HG03103 (cell line): ENCODE measurements around the gene TBC1D8.

Experiments used
- ATAC-seq: cut with Tn5 transposase; IDR thresholded peaks from one replicate; pipeline ENCODE4 v1.9.1; 2021; ENCODE audit warnings: low read depth; ENCODE audit not compliant: unreplicated experiment

TBC1D8 gene

DNA sequence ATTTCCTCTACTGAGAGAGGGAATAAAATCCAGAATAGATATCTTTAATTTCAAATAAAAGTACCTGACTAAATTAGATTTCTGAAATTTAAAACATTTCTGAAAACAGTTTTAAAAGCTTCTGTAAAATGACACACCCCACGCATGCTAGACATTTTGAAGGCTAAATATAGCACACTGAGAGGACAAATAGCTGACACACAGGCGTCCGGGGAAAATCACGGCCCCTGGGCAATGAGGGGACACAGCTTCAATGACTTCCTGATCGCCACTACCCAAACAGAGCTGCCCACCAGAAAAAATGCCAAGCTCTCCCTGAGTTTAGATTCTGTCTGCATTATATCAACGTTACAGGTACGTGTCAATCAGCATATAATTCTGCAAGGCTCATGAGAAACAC lies 10.9 kb downstream of the TBC1D8 start:
- no peak for ATAC-seq

DNA sequence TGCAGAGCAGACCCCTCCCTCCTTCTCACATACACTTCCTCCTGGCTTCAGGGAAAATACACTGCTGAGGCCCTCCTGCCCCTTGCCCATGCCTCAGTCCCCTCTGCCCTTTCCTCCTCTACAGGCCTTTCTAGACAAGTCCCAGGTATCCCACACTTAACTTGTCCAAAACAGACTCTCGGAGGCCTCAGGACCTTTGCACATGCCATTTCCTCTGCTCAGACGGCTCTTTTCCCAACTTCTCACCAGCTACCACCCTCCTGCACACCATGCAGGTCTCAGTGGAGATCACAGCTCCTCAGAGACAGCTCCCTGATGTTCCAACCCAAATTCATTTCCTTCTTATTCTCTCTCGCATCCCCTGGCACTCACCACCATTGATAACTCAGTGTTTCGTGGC lies 11.7 kb downstream of the TBC1D8 start:
- ATAC-seq = no peak

DNA sequence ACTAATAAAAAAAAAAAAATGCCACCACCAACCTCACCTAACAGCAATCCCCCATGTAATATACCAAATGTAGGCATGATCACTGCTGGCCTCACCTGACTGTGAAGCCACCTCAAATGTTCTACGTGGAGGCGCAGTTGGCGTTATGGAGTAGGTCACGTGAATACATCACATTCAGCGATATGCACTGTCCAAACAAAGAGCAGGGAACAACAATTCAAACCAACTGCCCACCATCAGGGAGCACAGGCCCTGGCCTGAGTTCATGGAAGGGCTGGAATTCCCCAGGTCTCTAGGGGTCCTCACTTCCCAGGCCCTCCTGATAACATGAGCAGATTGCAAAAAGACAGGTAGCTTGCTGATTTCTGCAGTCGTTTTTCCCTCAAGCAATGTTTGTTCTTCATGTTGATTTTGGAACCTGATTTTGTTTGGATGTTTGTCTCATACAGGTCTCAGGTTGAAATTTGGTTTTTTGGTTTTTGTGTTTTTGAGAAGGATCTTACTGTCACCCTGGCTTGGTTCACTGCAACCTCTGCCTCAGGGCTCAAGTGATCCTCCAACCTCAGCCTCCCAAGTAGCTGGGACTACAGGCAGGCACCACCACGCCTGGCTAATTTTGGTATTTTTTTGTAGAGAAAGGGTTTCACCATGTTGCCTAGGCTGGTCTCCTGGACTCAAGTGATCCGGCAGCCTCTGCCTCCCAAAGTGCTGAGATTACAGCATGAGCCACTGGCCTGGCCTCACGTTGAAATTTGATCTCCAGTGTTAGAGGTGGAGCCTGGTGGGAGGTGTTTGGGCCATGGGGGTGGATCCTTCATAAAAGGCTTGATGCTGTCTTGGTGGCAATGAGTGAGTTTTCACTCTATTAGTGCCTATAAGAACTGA lies 15.5 kb downstream of the TBC1D8 start:
- ATAC-seq = no peak

DNA sequence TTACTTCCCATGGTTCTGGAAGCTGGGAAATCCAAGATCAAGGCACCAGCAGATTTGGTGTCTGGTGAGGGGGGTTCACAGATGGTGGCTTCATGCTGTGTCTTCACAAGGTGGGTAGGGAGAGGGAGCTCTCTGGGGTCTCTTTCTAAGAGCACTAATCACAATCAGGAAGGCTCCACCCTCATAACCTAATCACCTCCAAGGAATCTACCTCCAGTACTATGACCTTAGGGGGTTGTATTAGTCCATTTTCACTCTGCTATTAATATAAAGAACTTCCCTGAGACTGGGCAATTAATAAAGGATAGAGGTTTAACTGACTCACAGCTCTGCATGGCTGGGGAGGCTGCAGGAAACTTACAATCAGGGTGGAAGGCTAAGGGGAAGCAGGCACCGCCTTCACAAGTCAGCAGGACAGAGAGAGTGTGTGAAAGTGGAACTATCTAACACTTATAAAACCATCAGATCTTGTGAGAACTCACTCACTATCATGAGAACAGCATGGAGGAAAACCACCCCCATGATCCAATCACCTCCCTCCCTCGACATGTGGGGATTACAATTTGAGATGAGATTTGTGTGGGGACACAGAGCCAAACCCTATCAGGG lies 17.6 kb downstream of the TBC1D8 start:
- ATAC-seq = no peak

DNA sequence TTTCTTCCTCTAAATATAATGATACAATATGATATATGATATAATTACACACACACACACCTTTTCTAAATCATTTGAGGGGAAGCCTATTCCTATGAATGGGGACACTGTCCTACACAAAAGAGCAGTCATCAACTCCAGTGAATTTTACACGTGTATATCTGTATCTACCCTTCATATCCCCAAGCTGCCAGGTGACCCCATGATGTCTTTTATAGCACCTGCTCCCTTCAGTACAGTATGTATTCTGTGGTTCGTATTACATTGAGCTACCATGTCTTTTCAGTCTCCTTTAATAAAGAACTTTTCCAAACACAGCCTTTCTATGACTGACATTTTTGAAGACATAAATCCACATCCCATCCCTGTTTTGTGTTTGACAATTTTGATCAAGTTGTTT lies 19.0 kb downstream of the TBC1D8 start:
- ATAC-seq = no peak

DNA sequence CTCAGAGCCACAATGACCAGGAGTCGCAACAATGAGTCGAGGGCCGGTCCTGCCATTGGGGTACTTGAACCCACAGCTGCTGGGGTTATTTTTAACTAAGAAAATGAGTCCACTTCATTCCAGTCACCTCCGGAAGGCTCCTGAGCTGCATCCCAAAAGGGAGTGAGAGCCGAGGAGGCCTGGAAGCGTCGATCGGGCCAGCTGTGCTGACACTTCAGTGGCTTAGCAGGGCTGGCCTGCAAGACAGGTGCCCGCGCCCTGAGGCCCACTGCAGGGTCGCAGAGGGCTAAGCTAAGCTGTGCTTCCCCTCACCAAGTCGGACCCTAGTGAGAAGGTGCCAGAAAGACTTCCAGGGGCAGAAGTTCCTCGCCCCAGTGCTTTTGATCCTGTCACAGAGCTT lies 21.1 kb downstream of the TBC1D8 start:
- ATAC-seq = no peak

DNA sequence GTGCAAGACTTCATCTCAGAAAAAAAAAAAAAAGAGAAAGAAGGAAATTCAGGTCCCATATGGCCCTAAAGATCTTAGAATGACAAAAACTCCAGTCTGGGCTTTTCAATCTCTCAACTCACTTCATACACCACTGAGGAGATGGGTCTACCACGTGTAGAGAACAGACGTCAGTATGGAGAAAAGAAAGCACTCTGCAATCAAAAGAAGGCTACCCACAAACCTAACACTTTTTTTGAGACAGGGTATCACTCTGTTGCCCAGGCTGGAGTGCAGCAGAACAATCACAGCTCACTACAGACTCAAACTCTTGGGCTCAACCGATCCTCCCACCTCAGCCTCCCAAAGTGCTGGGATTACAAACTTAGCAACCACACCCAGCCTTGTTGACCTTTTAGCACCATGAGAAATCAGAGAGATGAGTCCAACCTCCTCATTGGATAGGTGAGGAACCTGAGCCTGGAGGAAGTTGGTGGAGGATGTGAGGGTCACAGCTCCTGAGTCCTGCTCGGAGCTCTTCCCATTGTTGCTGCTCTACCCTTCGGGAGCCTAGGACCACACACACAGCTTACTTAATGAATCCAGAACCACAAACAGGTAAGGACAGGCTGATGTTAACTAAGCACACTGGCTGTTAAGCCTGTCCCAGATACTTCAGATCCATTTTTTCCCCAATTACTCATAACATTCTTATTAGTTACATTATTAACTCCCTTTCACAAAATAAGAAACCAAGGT lies 23.7 kb downstream of the TBC1D8 start:
- no peak for ATAC-seq

DNA sequence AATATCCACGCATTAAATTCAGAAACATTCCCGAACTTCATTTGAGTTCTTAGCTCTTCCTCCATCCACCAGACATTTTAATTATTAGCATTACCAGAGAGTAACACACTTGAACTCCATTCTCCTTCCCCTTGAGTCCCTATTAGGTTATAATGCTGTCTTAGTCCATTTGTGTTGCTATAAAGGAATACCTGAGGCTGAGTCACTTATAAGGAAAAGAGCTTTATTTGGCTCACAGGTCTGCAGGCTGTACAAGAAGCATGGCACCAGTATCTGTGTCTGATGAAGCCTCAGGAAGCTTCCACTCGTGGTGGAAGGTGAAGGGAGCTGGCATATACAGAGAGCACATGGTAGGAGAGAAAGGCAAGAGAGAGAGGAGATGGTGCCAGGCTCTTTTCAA lies 25.4 kb downstream of the TBC1D8 start:
- no peak for ATAC-seq

DNA sequence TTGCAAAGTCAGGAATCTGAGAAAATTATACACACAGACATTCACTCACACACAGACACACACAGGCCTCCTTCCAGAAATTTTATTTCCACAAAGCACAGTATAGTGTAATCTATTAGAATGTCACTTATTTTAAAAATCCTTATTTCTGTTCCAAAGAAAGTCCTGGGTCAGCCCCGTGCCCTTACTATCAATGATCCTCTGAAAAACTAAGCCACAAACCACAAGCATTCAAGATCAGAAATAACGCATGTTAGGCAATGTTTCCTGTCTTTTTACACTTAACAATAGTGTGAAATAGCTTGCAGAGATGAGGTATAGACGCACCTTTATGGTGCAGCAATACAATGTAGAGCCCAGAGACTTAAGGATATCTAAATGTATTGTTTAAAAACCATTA lies 25.8 kb downstream of the TBC1D8 start:
- no peak for ATAC-seq

DNA sequence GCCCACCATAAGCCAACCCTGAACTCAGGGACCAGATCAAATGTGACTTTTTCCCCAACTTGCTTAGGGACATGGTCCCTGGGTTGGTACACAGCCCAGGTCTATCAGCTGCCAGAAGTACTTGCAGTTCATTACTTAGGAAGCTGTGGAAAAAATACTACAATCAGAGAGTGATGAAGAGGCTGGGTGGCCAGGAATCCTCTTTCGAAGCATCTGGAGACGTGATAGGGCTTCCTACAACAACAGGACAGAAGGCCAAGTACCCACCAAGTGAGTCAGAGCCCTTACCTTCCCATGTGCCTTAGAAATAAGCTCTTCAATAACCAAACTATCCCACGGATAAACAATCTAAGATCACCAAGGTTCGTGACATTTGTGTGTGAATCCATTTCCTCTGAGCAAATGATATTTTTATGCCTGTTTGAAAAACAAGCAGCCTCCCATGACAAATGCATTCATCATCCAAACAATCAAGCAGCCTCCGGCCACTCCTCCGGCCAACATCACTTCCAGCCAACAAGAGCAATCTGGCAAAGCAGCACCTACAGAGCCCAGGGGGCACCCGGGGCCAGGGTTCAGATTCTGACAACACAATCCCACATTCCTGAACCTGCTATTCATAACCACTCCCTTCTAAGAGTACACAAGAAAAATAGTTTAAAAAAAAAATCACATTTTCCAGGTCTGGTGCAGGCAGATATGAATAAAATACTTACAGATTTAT lies 26.4 kb downstream of the TBC1D8 start:
- ATAC-seq = no peak

DNA sequence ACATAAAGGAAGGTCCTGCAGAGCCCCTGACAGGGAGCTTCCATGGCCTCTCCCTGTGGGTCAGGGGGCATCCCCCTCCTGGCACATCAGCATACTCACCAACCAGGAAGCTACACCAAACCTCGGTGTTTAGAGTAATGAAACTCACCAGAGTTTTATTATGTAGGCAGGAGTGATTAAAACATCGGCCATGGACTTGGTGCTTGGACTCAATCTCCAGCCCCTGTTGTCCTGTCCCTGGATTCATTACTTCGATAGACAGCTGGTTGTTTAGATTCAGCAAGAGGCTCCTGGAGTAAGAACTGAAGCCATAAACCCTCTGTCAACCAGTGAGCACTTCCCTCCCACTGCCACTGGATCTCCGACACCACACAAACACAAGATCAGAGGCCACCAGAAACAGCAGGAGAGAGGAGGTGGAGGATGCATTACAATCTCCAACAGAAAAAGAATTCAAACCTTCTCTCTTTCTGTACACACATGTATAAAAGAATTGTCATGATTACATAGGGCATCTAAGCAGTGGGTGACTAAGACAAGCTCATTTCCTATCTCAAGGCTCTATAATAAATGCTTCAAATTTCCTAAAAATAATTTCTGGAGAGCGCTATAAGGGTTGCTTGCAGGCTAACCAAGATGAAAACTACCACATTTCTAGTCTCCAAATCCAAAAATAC lies 27.2 kb downstream of the TBC1D8 start:
- ATAC-seq = no peak

DNA sequence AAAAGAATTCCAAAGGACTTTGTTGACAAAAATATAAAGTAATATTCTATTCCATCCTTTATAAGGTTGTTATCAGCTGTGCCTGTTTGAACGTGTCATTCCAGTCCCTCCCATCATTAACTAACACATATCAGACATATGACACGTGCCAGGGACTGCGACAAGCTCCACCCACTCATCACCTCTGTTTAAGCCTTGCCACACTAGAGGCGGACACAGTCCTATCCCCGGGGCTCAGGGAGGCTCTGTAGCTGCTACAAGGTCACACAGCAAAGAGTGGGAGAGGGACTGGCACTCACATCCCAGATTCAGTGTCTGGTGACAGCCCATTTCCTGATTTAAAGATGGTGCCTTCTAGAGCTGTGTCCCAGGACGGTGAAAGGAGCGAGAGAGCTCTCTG lies 30.0 kb downstream of the TBC1D8 start:
- ATAC-seq = no peak

DNA sequence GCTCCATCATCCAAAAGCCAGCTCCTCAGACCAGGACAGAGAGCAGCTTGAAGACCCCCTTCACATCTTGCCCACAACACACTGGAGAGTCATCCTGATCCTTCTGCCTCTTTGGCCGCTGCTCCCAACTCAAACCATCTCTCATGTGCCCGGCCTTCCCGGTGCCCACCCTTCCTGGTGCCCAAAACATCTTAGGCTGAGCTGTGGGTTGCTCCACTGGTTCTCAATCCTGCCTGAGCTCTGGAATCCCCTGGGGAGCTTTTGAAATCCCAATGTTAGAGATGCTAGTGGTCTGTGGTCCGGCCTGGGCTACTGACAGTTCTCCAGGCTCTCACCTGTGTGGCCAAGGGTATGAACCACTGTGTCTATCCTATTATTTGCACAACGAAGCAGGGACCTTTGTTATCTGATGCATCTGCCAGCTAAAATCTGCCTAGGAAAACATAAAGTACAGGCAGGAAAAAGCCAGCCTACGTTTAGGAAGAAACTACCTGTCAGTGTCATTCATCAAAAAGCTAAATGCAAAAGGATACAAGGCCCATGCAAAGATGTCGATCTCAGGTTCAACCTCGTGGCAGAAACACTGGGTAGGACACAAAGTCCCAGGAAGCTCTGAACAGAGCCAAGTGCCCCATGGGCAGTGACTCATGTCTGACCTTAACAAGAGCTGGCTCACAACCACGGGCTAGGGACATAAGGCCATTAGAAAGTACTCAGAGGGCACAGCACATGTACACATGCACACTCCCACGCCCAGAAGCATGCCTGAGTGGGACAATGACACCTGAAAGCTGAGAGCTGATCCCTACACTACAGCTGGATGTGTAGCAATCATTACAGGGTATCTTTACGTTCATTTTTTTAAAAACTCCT lies 30.8 kb downstream of the TBC1D8 start:
- ATAC-seq = no peak

DNA sequence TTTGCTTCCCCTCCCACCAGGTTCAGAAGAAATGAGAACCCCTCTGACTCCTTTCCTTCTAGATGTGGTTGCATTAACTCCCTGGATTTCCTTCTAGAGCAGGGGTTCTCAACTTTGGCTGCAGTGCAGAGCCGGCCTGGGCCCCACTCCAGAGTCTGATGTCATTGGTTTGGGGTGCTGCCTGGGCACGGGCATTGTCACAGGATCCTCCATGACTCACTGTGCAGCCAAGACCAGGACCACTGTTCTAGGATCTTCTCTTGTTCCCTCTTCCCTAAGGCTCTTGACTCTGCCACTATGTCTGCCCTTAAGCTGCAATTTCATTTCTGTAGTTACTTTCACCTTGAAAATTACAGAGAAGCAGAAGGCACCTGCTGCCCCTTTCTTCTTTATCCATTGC lies 31.8 kb downstream of the TBC1D8 start:
- ATAC-seq = no peak

DNA sequence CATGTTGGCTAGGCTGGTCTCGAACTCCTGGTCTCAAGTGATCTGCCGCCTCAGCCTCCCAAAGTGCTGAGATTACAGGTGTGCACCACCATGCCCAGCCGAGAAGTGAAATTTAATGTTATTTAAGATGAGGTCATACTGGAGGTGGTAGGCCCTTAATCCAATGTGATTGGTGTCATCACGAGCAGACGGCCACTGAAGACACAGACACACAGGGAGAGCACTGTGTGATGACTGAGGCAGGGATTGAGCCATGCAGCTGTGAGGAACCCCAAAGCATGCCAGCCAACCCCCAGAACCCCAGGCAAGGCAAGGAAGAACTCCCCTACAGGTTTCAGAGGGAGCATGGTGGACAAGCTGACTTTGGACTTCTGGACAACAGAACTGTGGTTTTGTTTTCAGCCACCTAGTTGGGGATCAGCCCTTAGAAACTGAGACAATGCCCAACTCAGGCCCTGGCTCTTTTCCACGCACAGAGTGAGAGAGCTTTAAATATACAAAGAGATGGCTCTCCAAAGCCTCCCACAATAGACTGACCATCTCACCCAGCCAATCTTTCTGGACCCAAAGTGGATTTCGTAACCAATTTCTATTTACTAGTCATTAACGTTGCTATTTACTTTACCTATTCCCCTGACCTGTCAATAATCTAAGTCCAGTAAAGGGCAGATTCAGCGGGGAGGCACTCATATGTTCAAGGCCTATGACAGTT lies 34.2 kb downstream of the TBC1D8 start:
- ATAC-seq = no peak

DNA sequence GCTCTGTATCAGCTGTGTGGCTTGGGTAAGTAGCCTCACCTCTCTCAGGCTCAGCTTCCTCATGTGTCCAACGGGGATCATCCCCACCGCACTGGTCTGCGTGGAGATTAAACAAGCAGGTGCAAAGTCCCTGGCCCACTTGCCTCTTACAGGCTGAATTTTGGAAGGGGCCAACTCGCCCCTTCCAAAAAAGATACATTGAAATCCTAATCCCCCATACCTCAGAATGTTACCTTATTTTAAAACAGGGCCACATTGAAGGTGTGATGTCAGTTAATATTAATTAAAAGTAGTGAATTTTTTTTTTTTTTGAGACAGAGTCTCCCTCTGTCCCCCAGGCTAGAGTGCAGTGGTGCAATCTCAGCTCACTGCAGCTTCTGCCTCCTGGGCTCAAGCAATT lies 34.8 kb downstream of the TBC1D8 start:
- no peak for ATAC-seq

DNA sequence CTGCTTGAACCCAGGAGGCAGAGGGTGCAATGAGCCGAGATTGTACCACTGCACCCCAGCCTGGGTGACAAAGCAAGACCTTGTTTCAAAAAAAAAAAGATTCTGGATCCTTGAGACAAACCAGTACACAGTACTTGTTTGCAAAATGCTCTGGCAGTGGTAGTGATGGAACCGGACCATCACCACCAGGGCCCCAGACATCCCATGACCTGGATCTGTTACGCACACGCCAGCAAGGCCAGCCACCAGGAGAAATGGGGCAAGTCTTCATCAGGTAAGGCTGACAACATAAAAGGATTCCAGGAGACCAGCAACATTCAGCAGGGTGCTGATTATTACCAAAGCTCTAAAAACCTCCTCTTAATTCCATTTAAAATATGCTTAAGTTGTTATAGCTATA lies 35.5 kb downstream of the TBC1D8 start:
- ATAC-seq = no peak

DNA sequence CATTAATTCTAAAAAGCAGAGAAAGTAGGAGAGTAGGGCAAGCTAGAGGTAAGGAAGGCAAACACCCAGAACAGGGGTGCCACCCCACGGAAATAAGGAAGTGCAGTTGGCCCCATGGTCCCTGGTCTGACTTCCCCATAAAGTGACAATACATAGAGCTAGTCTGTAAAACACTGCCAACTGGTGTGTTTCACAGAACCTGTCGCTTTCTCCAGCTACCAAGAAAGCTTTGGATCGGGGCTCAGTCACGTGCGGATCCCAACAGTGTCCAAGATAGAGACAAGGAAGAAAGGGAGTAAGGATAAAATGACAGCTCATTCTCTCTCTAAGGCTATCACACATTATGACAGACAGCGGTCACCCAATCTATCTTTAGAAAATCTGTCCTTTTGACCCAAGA lies 36.4 kb downstream of the TBC1D8 start:
- ATAC-seq = no peak

DNA sequence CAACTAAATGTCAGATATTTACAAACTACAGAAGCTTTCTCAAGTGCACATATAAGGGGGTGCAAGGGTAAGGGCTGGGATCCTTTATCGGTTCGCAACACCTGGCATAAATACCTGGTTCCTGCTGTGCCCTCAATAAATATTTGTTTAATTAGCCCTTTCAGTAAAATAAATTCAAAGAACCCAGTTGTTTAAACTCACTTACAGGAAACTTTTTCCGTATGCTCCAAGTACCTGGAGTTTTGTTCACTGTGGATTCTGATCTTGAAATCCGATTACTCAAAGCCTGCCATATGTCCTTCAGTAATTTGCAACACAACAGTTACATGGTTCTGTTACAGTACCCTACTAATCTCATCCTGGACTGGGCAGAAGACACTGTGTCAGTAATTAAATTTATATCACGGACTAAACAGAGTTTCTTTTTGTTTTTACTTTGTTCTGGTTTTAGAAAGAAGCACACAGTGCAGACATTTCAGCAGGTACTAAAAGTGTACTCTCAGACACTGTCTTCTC lies 36.9 kb downstream of the TBC1D8 start:
- ATAC-seq = no peak
